SK-N-SH treated with all-trans-retinoic acid at 6 μM for 48 hours (cell line): Measurements from ENCODE around the gene MLH1.

ENCODE experiments used
- ATAC-seq: fragments of 200-7000 bp; cut with Tn5 transposase; 3 replicates; pipeline ENCODE4 v1.9.1; 2020; ENCODE audit warnings: mild to moderate bottlenecking, moderate library complexity
- ARNTL ChIP-seq: fragments of 450-650 bp; formaldehyde crosslinking; IDR thresholded peaks from 2 replicates; pipeline ENCODE4 v1.5.0; 2020; ENCODE audit warnings: low read depth, mild to moderate bottlenecking, moderate library complexity, borderline replicate concordance
- BACH2 ChIP-seq: fragments of 250-450 bp; sonication (Bioruptor Pico); IDR thresholded peaks from 2 replicates; pipeline ENCODE4 v1.9.0; 2021; ENCODE audit warnings: mild to moderate bottlenecking, borderline replicate concordance
- CSDC2 ChIP-seq: fragments of 250-450 bp; sonication (Bioruptor Pico); IDR thresholded peaks from 2 replicates; pipeline ENCODE4 v1.5.0; 2020; ENCODE audit warnings: mild to moderate bottlenecking, moderate library complexity
- ESRRG ChIP-seq: fragments of 250-450 bp; sonication (Bioruptor Pico); IDR thresholded peaks from 2 replicates; pipeline ENCODE4 v1.6.1; 2021; ENCODE audit warnings: mild to moderate bottlenecking
- GLIS3 ChIP-seq: fragments of 250-450 bp; sonication (Bioruptor Pico); IDR thresholded peaks from 2 replicates; pipeline ENCODE4 v1.5.0; 2020; ENCODE audit warnings: mild to moderate bottlenecking, moderate library complexity
- ISL1 ChIP-seq: fragments of 250-450 bp; sonication (Bioruptor Pico); IDR thresholded peaks from 2 replicates; pipeline ENCODE4 v2.1.2; 2022; ENCODE audit warnings: mild to moderate bottlenecking, moderate library complexity
- OSR1 ChIP-seq: fragments of 250-450 bp; sonication (Bioruptor Pico); IDR thresholded peaks from 2 replicates; pipeline ENCODE4 v1.8.0; 2022; ENCODE audit warnings: moderate library complexity, mild to moderate bottlenecking, inconsistent platforms
- SNAI2 ChIP-seq: fragments of 250-450 bp; sonication (Bioruptor Pico); IDR thresholded peaks from 2 replicates; pipeline ENCODE4 v1.5.0; 2020; ENCODE audit warnings: mild to moderate bottlenecking, moderate library complexity
- TCF4 ChIP-seq: fragments of 250-450 bp; sonication (Bioruptor Pico); IDR thresholded peaks from 2 replicates; pipeline ENCODE4 v1.8.0; 2021; ENCODE audit warnings: mild to moderate bottlenecking, moderate library complexity, borderline replicate concordance
- TOX ChIP-seq: fragments of 250-450 bp; sonication (Bioruptor Pico); IDR thresholded peaks from 2 replicates; pipeline ENCODE4 v1.8.0; 2021; ENCODE audit warnings: mild to moderate bottlenecking, moderate library complexity, borderline replicate concordance
- TSHZ2 ChIP-seq: fragments of 250-450 bp; sonication (Bioruptor Pico); IDR thresholded peaks from 2 replicates; pipeline ENCODE4 v1.5.0; 2020; ENCODE audit warnings: mild to moderate bottlenecking, moderate library complexity
- ZC3H10 ChIP-seq: fragments of 250-450 bp; sonication (Bioruptor Pico); IDR thresholded peaks from 2 replicates; pipeline ENCODE4 v1.5.1; 2021; ENCODE audit warnings: mild to moderate bottlenecking, moderate library complexity
- ZFP3 ChIP-seq: fragments of 250-450 bp; sonication (Bioruptor Pico); IDR thresholded peaks from 2 replicates; pipeline ENCODE4 v1.5.0; 2020; ENCODE audit warnings: mild to moderate bottlenecking, moderate library complexity
- ZFP30 ChIP-seq: fragments of 450-650 bp; formaldehyde crosslinking; IDR thresholded peaks from 2 replicates; pipeline ENCODE4 v1.5.0; 2022; ENCODE audit warnings: mild to moderate bottlenecking, moderate library complexity
- ZNF70 ChIP-seq: fragments of 450-650 bp; formaldehyde crosslinking; IDR thresholded peaks from 2 replicates; pipeline ENCODE4 v1.5.0; 2020; ENCODE audit warnings: mild to moderate bottlenecking, moderate library complexity
- ZNF8 ChIP-seq: fragments of 450-650 bp; formaldehyde crosslinking; IDR thresholded peaks from 2 replicates; pipeline ENCODE4 v1.5.0; 2020; ENCODE audit warnings: mild to moderate bottlenecking, moderate library complexity
- TF ChIP-seq, protein P1 (sequence below): fragments of 250-450 bp; sonication (Bioruptor Pico); IDR thresholded peaks from 2 replicates; pipeline ENCODE4 v1.5.1; 2020; ENCODE audit warnings: low read depth, mild to moderate bottlenecking, moderate library complexity
- TF ChIP-seq, protein P2 (sequence below): fragments of 250-450 bp; sonication (Bioruptor Pico); IDR thresholded peaks from 2 replicates; pipeline ENCODE4 v1.5.1; 2021; ENCODE audit warnings: mild to moderate bottlenecking, moderate library complexity
- TF ChIP-seq, protein P3 (sequence below): fragments of 250-450 bp; sonication (Bioruptor Pico); IDR thresholded peaks from 2 replicates; pipeline ENCODE4 v1.8.0; 2021; ENCODE audit warnings: low read depth, mild to moderate bottlenecking, moderate library complexity, borderline replicate concordance

MLH1 gene

DNA sequence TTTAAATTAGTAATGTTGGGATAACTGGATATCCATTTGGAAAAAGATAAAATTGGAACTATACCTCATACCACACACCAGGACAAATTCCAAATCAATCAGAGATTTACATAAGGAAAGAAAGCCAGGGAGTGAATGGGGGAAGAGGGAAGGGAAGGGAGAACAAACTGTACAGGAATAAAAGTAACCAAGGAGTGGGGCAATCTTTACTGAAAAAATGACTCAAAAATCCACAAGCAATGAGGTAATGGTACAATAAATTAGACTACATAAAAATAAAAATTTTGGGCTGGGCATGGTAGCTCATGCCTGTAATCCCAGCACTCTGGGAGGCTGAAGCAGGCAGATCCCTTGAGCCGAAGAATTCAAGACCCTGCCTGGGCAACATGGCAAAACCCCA, 82.6 kb downstream of the MLH1 start:
- no peak for ATAC-seq
- TF ChIP-seq, protein P1, sequence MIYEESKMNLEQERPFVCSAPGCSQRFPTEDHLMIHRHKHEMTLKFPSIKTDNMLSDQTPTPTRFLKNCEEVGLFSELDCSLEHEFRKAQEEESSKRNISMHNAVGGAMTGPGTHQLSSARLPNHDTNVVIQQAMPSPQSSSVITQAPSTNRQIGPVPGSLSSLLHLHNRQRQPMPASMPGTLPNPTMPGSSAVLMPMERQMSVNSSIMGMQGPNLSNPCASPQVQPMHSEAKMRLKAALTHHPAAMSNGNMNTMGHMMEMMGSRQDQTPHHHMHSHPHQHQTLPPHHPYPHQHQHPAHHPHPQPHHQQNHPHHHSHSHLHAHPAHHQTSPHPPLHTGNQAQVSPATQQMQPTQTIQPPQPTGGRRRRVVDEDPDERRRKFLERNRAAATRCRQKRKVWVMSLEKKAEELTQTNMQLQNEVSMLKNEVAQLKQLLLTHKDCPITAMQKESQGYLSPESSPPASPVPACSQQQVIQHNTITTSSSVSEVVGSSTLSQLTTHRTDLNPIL: no peak
- TF ChIP-seq TCF4 (CRISPR knock-in tag): no peak
- TF ChIP-seq ZNF8 (CRISPR knock-in tag): no peak

GRCh38 chr3:37082317-37082716, 89.0 kb downstream of the MLH1 start:
- TF ChIP-seq SNAI2 (CRISPR knock-in tag) (no peak), ARNTL (CRISPR knock-in tag) (no peak), ESRRG (no peak), TCF4 (CRISPR knock-in tag) (no peak), ZC3H10 (no peak), TOX (CRISPR knock-in tag) (no peak), OSR1 (CRISPR knock-in tag) (no peak)
- TF ChIP-seq, protein P2, sequence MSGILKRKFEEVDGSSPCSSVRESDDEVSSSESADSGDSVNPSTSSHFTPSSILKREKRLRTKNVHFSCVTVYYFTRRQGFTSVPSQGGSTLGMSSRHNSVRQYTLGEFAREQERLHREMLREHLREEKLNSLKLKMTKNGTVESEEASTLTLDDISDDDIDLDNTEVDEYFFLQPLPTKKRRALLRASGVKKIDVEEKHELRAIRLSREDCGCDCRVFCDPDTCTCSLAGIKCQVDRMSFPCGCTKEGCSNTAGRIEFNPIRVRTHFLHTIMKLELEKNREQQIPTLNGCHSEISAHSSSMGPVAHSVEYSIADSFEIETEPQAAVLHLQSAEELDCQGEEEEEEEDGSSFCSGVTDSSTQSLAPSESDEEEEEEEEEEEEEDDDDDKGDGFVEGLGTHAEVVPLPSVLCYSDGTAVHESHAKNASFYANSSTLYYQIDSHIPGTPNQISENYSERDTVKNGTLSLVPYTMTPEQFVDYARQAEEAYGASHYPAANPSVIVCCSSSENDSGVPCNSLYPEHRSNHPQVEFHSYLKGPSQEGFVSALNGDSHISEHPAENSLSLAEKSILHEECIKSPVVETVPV (CRISPR knock-in tag): no peak
- TF ChIP-seq, protein P3, sequence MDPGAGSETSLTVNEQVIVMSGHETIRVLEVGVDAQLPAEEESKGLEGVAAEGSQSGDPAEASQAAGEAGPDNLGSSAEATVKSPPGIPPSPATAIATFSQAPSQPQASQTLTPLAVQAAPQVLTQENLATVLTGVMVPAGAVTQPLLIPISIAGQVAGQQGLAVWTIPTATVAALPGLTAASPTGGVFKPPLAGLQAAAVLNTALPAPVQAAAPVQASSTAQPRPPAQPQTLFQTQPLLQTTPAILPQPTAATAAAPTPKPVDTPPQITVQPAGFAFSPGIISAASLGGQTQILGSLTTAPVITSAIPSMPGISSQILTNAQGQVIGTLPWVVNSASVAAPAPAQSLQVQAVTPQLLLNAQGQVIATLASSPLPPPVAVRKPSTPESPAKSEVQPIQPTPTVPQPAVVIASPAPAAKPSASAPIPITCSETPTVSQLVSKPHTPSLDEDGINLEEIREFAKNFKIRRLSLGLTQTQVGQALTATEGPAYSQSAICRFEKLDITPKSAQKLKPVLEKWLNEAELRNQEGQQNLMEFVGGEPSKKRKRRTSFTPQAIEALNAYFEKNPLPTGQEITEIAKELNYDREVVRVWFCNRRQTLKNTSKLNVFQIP (CRISPR knock-in tag): no peak
- no peak for ATAC-seq

- peak; percentile 84 for ATAC-seq
- no peak for TF ChIP-seq TCF4 (CRISPR knock-in tag)
- TF ChIP-seq ISL1 (CRISPR knock-in tag): peak; percentile 30
Observed at GRCh38 chr3:37086918-37087317, 93.6 kb downstream of the MLH1 start.

GRCh38 chr3:37087870-37088269, 94.6 kb downstream of the MLH1 start:
- TF ChIP-seq TCF4 (CRISPR knock-in tag) (no peak), ZNF70 (CRISPR knock-in tag) (no peak), ISL1 (CRISPR knock-in tag) (no peak), GLIS3 (CRISPR knock-in tag) (no peak), BACH2 (CRISPR knock-in tag) (no peak), ZC3H10 (no peak), CSDC2 (no peak), ZFP3 (CRISPR knock-in tag) (no peak), ZNF8 (CRISPR knock-in tag) (no peak), TSHZ2 (CRISPR knock-in tag) (no peak)
- TF ChIP-seq, protein P2 (CRISPR knock-in tag): no peak
- TF ChIP-seq, all 23 proteins: peak for 0
- no peak for ATAC-seq

- ATAC-seq: no peak
- TF ChIP-seq TSHZ2 (CRISPR knock-in tag) (no peak), GLIS3 (CRISPR knock-in tag) (no peak), SNAI2 (CRISPR knock-in tag) (no peak), BACH2 (CRISPR knock-in tag) (no peak), ESRRG (no peak), ZFP30 (no peak), ZNF70 (CRISPR knock-in tag) (no peak), ARNTL (CRISPR knock-in tag) (no peak)
- TF ChIP-seq, protein P1: no peak
Observed at GRCh38 chr3:37092484-37092883, 99.2 kb downstream of the MLH1 start.
